Hypothalamus (tissue), 51 donors: Measurements from ENCODE around the gene REPS2.

Source experiments
- DNase-seq, 51 donors: peaks; one replicate each; lab custom pipeline; 2025; lab: John Stamatoyannopoulos, UW

REPS2 gene

GRCh38 chrX:17187136-17187756, 240.8 kb downstream of the REPS2 start:
- DNase-seq = peak in 7 of 51 donors; percentile 0 to 1 (median 1)

- no peak for DNase-seq
These were observed 245.6 kb downstream of the REPS2 start for GRCh38 chrX:17192106-17192505.
